Cardiac septum (tissue), 1 donor: Measurements from ENCODE around the gene SERPINB6. TPM values are rescaled to one million over a fixed set of nuclear protein-coding genes. Genes with fewer than 3 reads are reported as not detected.
"Not testable (repeated sequence)": the region's sequence is repeated elsewhere in the genome, so short reads cannot be mapped to it uniquely, and the experiment has no call there.

Source experiments
- DNase-seq: peaks from one replicate; pipeline ENCODE4 v3.0.0-alpha.2; 2020; ENCODE audit warnings: low spot score
- intact Hi-C: fragments of 100-400 bp; cut with DNase I; formaldehyde crosslinking; loops from one replicate; pipeline ENCODE4 v1.14.0; 2022
- total RNA-seq: library from RNA; stranded (reverse); fragmentation: NEBNext Ultra II Directional; extraction: Animal tissue kit (Norgen Biotek cat#: 25700); gene quantifications from one replicate; pipeline ENCODE4 v1.2.1, GENCODE V29; 2021
- donor health status: DM: no; HTN: no; CAD: no.

SERPINB6 gene
- total RNA-seq, 1 donor from 2014 or later = 171 TPM

DNA sequence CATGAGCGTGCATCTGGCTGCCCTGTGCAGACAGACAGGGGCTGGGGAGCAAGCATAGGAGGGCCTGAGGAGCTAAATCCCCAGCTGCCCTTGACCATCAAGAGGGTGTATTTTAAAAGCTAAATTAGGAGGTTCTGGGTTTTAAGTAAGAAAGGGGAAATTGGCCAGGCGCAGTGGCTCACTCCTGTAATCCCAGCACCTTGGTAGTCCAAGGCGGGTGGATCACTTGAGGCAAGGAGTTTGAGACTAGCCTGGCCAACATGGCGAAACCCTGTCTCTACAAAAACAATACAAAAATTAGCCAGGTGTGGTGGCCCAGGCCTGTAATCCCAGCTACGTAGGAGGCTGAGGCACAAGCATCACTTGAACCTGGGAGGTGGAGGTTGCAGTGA is 27.8 kb downstream of the SERPINB6 start:
- intact Hi-C loops = no loop called here
- no peak for DNase-seq

DNA sequence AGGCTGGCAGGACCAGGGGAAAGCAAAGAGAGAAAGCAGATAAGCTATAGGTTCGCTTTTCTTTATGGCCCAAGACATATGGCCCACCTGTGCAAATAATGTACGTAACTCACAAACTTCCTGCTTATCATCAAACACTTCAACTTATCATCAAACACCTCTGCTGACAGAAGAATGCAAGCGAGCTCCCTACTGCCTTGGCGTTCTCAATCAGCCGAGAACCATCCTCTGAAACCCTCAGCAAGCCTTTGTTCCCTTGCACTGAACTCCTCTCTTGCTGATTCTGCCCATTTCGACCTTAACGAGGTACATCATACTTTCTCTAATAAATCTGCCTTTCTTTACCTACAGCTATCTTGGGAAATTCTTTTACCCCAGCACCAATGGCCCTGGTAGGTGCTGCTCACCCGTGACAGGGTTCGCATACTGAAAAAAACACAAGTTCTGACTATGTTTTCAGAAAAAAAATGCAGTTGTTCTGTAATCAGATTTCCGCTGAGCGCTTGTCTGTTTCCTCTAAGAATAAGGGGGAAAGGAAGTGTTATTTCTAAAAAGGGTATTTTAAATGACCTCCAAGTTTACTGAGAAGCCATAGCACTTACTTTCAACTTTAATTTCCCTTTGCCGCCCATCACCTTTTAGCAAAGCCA is 28.3 kb downstream of the SERPINB6 start:
- intact Hi-C loops = no loop called here
- DNase-seq = no peak

DNA sequence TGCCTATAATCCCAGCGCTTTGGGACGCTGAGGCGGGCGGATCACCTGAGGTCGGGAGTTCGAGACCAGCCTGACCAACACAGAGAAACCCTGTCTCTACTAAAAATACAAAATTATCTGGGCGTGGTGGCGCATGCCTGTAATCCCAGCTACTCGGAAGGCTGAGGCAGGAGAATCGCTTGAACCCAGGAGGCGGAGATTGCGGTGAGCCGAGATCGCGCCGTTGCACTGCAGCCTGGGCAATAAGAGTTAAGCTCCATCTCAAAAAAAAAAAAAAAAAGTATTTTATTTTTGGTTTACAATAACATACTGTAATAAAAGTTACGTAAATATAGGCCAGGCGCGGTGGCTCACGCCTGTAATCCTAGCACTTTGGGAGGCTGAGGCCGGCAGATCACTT is 29.3 kb downstream of the SERPINB6 start:
- DNase-seq, intact Hi-C loops: not testable (repeated sequence)

DNA sequence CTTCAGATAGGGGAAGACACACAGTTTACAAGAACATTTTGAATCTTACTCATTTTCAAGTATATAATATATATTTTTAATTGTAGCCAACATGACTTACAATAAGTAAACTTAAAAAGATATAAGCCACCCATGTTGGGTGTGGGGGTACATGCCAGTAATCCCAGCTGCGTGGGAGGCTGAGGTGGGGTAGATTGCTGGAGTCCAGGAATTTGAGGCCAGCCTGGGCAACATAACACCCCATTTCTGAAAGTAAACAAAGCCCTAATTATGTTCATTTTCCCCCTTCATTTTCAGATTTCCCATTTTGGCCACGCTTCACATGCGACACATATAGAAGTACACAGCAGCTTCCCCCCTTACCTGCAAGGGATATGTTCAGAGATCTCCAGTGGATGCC is 30.5 kb downstream of the SERPINB6 start:
- no peak for DNase-seq
- intact Hi-C loops = no loop called here

DNA sequence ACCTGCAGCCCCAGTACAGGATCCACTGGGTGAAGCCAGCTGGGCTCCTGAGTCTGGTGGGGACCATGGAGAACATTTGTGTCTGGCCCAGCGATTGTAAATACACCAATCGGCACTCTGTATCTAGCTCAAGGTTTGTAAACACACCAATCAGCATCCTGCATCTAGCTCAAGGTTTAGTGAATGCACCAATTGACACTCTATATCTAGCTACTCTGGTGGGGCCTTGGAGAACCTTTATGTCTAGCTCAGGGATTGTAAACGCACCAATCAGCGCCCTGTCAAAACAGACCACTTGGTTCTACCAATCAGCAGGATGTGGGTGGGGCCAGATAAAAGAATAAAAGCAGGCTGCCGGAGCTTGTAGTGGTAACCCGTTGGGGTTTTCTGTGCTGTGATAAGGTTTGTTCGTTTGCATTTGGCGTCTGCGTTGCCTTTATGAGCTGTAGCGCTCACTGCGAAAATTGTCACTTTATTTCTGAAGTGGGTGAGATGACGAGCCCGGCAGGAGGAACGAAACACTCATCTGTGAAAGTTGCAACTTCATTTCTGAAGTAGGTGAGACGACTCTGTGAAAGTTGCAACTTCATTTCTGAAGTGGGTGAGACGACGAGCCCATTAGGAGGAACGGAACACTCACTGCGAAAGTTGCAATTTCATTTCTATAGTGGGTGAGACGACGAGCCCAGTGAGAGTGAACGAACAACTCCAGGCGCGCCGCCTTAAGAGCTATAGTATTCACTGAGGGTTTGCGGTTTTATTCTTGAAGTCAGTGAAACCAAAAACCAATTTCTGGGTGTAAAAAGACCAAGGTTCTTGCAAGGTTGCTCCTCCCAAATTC is 31.1 kb downstream of the SERPINB6 start:
- intact Hi-C loops = no loop called here
- DNase-seq = no peak

DNA sequence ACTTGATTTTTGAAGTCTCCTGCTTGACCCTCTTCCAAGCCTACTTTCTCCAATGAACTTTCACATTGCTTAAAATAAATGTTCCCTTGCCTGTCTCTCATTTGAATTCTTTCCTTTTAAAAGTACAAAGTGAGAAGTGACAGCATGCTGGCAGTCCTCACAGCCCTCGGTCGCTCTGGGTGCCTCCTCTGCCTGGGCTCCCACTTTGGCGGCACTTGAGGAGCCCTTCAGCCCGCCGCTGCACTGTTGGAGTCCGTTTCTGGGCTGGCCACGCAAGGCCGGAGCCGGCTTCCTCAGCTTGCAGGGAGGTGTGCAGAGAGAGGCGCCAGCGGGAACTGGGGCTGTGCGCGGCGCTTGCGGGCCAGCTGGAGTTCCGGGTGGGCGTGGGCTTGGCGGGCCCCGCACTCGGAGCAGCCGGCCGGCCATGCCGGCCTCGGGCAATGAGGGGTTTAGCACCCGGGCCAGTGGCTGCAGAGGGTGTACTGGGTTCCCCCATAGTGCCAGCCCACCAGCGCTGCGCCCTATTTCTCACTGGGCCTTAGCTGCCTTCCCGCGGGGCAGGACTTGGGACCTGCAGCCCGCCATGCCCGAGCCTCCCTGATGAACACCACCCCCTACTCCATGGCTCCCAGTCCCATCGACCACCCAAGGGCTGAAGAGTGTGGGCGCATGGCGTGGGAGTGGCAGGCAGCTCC is 31.9 kb downstream of the SERPINB6 start:
- DNase-seq = no peak
- intact Hi-C loops = no loop called here

DNA sequence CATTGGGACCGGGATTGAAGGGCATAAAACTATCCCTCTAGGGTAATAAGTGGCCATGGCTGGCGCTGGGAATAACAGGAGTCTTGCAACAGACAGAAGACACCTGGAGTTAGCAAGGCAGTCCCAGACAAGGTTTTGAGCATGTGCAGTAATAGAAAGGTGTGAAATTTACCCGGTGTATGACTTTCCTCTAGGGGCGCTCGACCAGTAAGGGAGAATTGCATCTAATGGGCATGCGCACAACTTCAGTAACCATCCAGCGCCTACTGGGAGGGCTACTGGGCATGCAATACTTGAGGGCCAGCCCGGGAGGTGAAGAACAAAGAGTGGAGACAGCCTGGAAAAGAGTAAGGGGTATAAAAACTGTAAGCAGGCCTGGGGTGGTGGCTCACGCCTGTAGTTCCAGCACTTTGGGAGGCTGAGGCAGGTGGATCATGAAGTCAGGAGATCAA is 32.7 kb downstream of the SERPINB6 start:
- peak; percentile 59 for DNase-seq
- intact Hi-C loops = no loop called here

DNA sequence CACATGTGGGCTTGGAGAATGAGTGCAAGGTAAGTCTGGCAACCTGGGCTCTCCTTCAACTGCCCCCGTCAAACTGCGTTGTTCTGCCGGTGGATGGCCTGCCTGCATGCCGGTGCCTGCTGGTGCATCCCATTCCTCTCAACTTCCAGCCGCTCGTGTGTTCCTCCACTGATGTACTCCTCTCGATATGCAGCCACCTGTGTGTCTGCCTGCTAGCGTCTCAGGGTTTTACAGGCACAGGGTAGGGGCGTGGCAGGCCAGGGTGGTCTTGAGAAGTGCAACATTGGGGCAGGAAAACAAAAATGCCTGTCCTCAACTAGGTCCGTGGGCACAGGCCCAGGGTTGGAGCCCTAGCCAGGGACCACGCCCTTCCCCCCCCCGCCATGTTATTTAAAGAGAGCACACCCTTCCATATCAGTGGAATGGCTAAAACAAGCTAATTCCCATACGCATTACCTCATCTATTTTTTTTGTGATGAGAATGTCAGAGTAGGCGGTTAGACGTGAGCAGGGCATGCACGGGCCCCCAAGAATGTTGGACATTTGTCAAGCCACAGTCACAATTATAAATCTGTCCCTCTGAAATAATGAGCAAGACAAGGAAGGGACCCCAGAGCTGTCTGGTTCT is 33.2 kb downstream of the SERPINB6 start:
- peak; percentile 60 for DNase-seq
- intact Hi-C loops = no loop called here

DNA sequence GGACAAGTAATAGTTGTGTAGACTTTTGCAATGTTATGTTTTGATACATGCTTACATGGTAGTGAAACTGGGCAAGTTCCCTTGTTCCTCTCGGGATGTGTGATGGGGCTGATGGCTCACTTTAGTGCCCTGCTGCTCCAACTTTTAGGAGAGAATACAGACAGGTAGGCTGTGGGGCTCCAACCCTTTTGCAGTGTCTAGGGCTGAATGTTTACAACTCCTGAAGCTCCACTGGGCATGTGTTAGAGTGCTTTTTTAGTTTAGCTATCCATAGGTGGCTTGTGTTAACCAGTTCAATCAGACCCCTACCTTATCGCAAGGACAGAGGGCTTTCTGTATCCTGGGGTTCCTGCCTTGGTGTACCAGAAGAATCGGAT is 33.8 kb downstream of the SERPINB6 start:
- DNase-seq = peak; percentile 15
- intact Hi-C loops = no loop called here

DNA sequence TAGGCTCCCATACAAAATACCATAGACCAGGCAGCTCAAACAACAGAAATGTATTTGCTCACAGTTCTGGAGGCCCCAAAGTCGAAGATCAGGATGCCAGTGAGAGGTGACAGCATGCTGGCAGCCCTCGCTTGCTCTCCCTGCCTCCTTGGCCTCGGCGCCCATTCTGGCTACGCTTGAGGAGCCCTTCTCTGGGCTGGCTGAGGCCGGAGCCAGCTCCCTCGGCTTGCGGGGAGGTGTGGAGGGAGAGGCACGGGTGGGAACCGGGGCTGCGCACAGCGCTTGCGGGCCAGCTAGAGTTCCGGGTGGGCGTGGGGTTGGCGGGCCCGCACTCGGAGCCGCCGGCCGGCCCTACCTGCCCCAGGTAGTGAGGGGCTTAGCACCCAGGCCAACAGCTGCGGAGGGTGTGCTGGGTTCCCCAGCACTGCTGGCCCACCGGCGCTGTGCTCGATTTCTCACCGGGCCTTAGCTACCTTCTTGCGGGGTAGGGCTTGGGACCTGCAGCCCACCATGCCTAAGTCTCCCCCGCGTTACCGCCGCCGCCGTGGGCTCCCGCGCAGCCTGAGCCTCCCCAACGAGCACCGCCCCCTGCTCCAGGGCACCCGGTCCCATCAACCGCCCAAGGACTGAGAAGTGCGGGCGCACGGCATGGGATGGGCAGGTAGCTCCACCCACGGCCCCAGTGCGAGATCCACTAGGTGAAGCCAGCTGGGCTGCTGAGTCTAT is 35.6 kb downstream of the SERPINB6 start:
- DNase-seq = peak; percentile 68
- intact Hi-C loops = no loop called here

DNA sequence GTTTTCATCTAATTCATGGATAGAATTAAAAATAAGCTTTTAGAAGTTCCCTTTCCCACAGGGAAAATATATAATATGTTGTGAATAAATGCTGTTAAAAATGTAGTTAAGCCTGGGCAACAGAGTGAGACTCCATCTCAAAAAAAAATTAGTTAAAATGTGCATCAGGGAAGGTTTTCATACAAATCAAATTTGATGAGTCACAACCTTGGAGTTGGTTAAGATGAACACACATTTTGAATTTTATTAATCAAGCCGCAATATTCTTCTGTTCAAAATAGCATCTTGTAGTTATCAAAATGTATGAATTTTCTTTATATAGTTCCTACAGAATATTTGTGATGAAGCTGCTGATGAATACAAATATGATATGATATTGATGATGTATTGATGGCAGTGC is 37.3 kb downstream of the SERPINB6 start:
- no peak for DNase-seq
- intact Hi-C loops = loop anchor here (5.0 kb wide), 2 partner anchors 53 to 142 kb away; no protein-coding TSS in a partner anchor

DNA sequence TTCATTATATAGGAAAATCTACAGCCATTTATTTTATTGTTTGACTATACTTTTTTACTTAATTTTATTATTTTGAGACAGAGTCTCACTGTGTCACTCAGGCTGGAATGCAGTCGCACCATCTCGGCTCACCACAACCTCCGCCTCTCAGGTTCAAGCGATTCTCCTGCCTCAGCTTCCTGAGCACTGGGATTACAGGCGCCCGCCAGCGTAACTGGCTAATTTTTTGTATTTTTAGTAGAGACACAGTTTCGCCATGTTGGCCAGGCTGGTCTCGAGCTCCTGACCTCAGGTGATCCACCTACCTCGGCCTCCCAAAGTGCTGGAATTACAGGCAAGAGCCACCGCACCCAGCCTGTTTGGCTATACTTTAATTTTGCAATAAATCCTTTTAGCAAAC is 38.5 kb downstream of the SERPINB6 start:
- intact Hi-C loops = loop anchor here (1.0 to 5.0 kb wide), 4 partner anchors 54 to 141 kb away; no protein-coding TSS in a partner anchor

DNA sequence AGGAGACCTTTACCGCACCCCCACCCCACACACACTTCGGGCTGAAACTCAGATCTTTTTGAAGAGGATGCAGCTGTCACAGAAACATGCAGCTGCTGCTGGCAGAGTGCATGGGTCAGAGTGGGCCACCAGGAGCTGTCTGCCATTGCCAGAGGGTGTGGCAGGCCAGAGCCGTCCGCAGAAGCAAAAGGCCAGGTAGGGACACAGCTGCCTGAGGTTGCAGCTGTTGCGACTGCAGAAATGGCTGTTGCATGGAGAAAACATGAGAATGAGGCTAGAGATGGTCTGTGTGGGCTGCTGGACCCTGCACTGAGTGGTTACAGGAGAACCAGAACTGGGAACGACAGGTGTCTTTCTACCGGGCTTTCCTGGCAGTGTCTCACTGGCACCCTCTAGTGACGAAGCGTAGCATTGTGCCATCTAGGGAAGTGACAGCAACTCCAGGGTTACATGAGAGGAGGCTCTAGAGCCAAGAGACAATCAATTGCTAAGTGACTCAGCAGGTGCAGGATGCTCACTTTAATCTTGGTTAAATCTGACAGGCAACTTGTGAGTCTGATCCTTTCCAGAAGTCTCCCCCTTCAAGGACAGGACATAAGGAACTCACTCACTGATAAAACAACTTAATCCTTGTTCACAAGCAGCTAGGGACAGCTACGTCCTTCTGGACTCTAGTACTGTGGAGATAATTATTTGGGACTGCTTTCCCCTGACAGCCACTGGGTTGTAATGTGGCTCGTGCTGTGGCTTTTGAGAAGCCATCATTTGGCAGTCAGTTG is 39.2 kb downstream of the SERPINB6 start:
- intact Hi-C loops = loop anchor here (1.0 to 5.0 kb wide), 4 partner anchors 55 to 140 kb away; no protein-coding TSS in a partner anchor
- peak; percentile 90 for DNase-seq

More for the DNA sequence above, 38.5 kb downstream of the SERPINB6 start:
- DNase-seq = peak; percentile 29

DNA sequence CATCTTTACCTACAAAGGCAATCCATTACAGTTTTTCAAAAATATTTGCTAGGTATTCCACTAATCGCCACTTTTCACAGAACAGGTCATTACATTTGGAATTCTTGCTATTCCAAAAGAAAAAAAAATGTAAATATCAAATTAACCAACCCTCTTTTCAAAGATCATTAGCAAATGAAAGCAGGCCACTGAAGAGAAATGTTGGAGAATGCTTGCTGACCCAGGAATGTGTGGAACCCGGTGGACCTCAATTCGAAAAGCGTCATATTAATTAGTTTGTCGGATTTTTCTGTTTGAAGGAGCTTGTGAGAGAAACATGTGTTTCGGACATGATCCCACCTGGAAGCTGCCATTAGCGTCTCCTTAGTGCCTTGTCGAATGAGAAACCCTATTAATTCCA is 40.3 kb downstream of the SERPINB6 start:
- no peak for DNase-seq
- intact Hi-C loops = loop anchor here (5.0 kb wide), 2 partner anchors 56 to 139 kb away; no protein-coding TSS in a partner anchor

DNA sequence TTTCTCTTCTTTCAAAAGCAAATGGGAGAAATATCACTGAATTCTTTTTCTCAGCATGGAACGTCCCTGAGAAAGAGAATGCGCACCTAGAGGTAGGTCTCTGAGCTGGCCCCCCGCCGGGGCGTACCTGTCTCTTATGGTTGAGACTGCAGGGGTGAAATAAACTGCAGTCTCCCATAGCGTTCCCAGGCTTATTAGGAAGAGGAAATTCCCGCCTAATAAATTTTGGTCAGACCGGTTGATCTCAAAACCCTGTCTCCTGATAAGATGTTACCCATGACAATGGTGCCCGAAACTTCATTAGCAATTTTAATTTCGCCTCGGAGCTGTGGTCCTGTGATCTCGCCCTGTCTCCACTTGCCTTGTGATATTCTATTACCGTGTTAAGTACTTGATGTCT is 43.4 kb downstream of the SERPINB6 start:
- DNase-seq = peak; percentile 24
- intact Hi-C loops = not testable (repeated sequence)

DNA sequence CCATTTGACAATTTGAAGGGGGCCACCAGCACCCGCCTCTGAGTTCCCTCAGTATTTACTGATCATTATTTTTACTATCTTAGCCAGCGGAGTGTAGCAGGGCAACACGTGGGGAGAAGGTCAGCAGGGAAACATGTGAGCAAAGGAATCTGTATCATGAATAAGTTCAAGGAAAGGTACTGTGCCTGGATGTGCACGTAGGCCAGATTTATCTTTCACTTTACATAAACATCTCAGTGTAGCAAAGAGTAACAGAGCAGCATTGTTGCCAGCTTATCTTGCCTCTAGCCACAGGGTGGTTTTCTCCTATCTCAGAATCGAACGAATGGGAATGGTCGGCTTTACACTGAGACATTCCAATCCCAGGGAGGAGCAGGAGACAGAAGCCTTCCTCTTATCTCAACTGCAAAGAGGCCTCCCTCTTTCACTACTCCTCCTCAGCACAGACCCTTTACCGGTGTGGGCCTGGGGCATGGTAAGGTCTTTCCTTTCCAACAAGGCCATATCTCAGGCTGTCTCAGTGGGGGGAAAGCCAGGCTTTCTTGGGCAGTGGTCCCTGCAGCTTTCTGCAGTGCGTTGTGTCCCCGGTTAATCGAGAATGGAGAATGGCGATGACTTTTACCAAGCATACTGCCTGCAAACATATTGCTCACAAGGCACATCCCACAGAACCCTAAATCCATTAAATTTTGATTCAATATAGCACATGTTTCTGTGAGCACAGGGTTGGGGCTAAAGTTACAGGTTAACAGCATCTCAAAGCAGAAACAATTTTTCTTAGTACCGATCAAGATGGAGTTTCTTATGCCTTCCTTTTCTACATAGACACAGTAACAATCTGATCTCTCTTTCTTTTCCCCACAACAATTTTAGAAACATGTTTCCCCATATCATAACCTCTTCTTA is 45.3 kb downstream of the SERPINB6 start:
- intact Hi-C loops = not testable (repeated sequence)
- DNase-seq = peak; percentile 5

DNA sequence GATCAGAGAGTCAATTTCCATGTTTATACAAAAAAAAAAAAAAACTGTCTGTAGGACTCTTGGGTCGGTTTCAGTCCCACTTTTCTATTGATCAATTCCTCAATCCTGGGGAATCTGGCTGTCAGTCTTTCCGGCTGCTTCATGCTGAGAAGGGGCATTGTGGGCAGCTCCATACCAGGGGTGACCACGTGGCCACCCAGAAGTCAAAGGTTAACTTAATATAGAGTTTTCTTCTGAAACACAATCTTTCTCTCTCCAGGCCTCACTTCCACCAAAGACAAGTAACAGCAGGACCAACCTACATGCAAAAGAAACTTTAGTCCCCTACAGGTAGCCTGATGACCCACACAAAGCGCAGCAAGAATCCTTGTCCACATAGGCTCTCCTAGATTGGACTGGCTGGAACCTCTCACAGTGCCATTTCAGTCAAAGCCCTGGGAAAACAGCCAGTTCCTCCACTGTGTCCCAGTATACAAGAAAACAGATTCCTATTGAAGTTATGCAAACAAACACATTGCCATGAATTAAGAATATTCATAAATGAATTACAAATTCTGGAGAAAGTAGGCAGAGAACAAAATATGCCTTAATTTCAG is 49.7 kb downstream of the SERPINB6 start:
- intact Hi-C loops = no loop called here
- peak; percentile 43 for DNase-seq
